Activated T-helper 9 cell treated with anti-CD3 and anti-CD28 coated beads, Interleukin-2, amount 50 U/mL, for 16 hours (primary cell): ENCODE data around the gene WIPI1.
"Not testable (repeated sequence)": the region's sequence is repeated elsewhere in the genome, so short reads cannot be mapped to it uniquely, and the experiment has no call there.

Source experiments
- DNase-seq: peaks from one replicate; pipeline ENCODE4 v3.0.0-alpha.2; 2020; ENCODE audit warnings: low read depth

Gene WIPI1

DNA sequence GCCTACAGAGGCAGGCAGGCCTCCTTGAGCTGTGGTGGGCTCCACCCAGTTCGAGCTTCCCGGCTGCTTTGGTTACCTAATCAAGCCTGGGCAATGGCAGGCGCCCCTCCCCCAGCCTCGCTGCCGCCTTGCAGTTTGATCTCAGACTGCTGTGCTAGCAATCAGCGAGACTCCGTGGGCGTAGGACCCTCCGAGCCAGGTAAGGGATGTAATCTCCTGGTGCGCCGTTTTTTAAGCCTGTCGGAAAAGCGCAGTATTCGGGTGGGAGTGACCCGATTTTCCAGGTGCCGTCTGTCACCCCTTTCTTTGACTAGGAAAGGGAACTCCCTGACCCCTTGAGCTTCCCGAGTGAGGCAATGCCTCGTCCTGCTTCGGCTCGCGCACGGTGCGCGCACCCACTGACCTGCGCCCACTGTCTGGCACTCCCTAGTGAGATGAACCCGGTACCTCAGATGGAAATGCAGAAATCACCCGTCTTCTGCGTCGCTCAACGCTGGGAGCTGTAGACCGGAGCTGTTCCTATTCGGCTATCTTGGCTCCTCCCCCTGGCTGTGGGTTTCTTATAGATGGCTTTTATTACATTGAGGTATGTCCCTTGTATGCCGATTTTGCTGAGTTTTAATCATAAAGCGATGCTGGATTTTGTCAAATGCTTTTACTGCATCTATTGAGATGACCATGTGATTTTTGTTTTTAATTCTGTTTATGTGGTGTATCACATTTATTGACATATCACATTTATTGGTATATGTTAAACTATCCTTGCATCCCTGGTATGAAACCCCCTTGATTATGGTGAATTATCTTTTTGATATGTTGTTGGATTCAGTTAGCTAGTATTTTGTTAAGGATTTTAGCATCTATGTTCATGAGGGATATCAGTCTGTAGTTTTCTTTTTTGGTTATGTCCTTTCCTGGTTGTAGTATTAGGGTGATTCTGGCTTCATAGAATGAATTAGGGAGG, 43.4 kb downstream of the WIPI1 start:
- peak; percentile 27 for DNase-seq

DNA sequence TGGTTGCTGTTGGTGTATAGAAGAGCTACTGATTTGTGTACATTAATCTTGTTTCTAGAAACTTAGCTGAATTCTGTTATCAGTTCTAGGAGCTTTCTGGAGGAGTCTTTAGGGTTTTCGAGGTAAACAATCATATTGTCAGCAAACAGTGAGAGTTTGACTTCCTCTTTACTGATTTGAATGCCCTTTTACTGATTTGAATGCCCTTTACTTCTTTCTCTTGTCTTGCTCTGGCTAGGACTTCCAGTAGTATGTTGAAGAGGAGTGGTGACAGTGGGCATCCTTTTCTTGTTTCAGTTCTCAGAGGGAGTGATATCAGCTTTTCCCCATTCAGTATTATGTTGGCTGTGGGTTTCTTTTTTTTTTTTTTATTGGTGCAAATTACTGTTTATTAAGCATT, 49.6 kb downstream of the WIPI1 start:
- DNase-seq, result not testable (repeated sequence)

DNA sequence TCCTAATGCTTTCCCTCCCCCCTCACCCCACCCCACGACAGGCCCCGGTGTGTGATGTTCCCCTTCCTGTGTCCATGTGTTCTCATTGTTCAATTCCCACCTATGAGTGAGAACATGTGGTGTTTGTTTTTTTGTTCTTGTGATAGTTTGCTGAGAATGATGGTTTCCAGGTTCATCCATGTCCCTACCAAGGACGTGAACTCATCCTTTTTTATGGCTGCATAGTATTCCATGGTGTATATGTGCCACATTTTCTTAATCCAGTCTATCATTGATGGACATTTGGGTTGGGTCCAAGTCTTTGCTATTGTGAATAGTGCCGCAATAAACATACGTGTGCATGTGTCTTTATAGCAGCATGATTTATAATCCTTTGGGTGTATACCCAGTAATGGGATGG, 53.5 kb downstream of the WIPI1 start:
- not testable (repeated sequence) for DNase-seq

DNA sequence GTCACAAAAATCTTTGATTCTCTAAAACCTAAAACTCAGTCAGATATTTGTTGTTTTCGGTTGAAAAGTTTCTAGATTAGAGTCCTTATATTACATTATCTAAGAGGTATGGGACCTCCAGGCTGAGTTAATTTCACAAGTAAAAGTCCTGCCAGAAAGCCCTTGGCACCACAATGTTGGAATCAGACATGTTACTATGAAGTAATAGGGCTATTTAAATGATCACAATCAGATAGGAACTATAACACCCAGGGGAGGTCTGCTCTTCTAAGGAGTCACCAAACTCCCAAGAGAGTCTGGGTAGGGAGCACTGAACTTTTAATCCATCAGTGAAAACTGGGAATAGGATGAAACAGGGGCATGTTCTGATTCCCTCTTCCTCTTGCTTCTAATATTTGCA, 54.2 kb downstream of the WIPI1 start:
- DNase-seq, result no peak

DNA sequence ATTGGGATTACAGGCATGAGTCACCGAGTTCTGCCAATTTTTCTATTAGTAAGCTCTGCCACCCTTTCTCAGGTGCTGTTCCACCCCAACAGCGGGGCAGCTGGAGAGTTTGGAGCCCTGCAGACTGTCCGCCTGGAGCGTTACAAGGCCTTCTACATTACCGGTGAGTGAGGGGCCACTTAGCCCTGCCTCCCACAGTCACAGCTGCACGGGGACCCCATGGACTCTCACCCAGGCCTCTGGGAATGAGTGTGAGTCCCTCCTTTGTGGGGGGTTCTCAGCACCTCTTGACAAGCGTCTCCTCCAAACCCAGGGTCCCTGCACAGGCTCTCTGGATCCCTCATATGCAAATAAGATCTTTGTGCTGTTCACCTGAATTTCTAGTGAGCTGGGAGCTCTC, 56.0 kb downstream of the WIPI1 start:
- DNase-seq, result no peak

GRCh38 chr17:68400404-68400735, 56.9 kb downstream of the WIPI1 start:
- no peak for DNase-seq

DNA sequence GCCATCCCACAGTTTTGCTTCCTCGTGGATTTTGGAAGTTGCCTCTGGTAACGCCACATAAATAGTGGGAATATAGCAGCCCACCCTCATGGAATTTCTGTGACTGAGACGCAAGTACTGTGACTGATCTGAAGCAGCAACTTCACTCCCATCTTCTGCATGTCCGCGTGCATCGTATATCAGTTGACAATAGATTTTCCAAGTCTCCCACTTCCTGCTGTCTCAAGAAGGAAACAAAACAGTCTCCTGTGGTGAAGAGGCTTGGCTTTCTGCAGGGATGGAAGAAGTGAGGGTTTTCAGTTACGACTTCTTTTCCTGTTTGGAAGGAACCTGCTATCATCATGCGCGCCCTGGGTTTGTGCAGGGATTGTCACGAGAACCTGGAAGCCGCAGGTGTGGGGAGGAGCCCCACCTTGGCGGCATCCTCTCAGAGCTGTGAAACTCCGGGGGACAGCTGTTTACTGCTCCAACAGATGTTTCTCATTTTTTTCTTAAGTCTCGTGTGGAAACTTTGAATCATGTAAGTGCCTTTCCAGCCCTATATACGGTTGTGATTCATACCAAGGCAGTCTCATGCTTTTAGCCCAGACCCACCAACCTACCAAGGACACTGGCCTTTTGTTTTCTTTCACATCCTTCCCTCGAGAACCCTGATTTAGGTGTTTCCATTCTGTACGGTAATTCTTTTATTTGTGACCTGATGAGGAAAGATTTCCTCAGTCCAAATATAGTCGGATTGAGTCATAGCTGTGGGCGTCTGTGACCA, 57.5 kb downstream of the WIPI1 start:
- DNase-seq, result peak; percentile 10

DNA sequence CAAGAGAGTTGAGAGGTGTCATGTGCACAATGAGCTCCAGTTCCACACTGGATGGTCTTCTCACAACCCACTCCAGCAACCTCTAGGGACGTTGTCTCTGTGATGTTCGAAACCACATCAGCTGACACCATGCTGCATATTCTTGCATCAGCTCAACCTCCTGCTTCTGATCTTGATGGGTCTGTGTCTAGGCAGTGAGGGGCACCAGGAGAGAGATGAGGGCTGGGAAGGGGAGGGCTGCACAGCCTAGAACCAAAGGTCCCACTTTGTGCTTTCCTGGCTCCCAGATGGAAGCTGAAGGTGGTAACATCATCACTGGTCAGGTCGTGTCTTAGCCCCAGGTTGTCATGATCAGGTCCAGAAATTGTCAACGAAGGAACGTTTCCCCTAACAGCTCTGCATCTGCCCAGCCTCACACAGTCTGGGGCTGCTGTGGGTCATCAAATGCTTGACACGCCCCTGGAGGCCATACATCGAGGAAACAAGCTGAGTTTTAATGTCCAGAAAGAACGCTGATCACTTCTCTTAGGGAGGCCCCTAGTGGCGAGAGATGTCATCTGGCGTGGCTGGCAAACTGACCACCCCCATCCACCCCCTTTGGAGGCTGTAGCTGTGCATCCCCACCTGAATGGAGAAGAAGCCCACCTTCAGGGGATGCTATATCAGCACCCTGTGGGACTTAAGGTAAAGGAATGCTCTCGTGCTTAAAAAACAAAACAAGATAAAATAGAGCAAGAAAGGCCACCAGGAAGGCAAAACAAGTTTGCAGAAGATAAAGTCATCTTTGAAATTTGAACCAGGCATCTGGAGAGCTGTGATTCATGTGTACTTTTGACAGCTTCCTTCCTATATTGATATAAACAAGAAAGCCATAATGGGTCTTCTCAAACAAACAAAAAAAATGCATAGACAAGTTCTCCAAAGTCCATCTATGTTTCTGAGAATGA, 58.3 kb downstream of the WIPI1 start:
- DNase-seq, result no peak

DNA sequence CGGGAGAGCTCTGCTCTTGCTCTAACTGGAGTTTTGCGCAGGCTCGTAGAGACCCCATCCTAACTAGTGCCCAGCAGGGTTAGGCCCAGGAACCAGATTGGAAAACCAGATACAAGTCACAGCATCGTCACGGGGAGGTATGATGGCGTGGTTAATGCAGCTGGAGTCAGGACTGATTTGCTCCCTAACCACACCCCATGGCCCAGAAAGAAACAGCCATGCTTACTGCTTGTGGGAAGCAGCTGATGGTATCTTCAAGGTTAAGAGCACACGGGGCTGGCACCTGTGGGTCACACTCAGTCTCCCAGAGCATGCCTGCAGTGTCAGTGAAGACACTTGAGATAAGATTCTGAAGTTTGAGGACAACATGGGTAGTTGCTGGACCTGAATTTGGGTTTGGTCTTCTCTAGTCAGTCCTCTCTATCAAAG, 60.2 kb downstream of the WIPI1 start:
- no peak for DNase-seq

DNA sequence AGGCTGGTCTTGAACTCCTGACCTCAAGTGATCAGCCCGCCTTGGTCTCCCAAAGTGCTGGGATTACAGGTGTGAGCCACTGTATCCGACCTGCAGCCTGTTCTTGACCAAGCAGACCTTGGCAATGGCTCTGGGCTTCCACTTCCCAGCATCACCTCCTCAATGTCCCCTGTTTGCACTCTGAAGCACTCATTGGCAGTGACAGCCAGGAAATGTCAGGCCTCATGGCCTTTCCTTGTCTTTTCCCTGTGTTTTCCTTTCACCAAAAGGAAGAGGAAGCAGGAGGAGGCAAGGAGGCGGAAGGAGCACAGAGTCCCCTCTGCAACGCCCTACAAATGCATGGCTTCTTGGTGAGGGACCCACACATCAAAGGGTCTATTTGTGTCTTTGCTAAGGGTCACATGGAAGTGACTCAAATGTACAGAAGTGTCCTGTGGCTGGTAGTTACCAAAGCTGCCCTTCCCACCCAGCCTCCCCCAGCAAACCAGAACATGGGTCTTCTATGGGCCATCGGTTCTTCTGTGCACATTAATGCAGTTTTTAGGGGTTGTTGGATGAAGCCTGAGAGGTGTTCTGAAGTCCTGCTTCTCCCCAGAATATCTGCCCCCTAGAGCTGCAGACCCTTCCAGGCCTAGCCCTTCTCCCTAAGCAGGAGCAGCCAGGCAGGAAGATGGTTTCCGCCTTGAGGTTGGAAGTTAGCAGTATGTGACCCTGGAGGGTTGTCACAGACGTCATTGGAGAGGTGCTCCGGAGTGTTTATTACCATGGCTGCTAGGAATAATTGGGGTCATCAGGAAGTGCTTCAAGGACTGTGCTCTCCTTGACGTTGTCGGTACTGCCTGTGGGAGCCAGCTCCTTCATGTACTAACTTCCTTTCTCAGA, 60.8 kb downstream of the WIPI1 start:
- no peak for DNase-seq

- DNase-seq, result no peak
Observed at GRCh38 chr17:68394608-68395331, 62.5 kb downstream of the WIPI1 start.

DNA sequence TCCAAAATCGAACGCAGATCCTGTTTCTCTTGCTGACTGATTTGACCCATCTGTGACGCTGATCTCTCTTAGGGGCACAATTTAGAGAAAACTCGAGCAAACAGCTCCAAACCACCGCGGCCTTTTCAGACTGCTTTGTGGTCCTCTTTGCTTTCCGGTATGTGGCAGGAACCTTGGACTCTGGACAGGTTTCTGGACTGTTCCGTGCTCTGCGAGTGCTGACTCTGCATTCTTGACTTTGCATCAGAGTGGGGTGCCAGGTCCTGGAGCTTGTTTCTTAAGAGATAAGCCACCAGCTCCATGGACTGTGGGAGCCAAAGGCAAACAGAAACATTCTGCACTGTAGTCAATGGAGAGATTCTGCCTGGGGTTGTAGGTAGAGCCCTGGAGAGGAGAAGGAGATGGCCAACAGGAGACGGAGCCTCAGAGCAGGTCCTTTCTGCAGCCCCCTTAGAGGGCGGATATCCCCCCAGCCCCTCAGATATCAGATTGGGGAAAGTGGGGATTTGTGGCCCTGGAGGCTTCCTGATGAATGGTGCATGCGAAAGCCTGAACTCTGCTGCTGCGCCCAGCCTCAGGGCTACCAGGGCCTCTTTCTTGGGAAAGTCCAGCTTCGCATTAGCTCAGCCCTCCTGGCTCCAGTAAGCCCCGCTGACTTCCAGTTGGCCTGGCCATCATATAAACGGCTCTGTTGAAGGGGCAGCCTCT, 65.6 kb downstream of the WIPI1 start:
- no peak for DNase-seq

- DNase-seq, result no peak
Observed at GRCh38 chr17:68390888-68391545, 66.3 kb downstream of the WIPI1 start.

DNA sequence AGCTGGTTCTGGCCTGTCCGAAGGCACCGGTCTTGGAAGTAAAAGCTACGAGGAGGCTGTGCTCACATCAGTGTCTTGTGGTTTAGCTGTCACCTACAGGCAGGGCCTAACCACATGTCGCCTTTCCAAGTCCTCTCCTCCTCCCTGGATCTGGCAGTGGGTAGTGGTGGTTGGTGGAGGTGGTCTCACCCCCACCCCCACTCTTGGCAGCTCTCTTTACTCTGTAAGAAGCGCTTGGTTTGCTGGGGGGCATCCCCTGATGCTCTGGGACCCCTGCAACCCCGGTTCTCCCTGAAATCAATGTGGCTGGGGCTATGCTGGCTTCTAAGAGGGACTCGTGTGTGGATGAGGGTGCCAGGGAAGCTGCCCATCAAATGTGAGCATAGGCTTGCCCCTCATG, 68.3 kb downstream of the WIPI1 start:
- no peak for DNase-seq

DNA sequence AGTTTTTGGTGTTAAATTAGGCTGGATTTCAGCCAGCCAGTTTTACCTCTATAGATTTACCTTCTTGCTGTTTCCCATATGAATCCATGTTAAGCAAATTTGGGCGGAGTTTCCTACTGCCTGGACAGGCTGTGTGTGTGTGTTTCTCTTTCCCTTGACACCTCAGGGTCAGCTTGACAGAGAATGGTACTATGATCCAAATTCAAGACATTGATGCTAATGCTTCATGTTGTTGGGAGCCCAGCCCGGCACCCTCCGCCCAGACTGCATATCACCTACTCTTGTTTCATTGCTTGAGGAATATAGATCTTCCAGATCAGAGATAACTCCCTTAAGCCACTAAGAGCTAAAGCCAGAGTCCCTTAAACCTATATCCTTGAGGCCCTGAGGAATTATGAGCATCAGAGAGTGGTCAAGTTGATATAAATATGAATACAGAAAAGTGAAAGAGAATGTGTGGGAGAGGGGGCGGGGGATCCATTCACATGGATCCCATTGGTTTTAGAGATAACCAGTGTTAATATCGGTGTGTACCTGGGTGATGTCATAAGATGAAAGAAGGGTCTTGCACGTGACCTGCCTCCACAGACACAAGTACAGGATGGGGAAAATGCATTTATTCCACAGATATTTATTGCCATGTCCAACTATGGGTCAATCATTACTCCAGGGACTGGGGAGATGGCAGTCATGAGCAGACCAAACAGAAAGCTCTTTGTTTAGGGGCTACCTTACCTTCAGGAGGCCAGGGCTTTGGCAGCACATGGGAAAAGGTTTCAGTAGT, 69.7 kb downstream of the WIPI1 start:
- no peak for DNase-seq

DNA sequence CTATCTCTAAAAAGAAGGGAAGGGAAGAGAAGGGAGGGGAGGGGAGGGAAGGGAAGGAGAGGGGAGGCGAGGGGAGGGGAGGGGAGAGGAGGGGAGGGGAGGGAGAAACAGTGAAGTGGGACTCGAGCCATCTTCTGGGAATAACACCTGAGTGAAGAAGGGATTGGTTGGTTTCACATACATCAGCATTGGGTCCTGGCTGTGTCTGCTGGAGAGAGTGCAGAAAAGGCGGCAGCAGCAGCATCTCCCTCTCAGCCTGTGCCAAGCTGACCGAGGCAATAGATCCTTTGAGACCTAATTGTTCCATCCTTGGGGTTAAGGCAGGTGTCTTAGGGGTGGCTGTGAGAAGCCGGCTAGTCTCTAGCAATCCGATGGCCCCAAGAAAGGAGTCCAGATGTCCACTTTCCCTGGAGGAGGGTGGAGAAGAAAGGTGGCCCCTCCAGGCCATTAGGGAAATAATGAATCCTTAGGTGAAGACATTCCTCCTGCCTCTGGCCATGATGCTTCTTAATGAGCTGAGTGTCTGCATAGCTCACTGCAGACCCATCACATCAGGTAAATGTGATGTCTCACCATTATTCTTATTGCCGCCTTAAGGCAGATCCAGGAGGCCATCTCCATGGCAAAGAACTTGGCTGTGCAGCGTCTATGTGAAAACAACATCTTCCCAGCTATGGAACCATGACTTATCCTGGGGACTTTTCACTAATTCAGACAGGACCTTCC, 71.6 kb downstream of the WIPI1 start:
- DNase-seq, result no peak

DNA sequence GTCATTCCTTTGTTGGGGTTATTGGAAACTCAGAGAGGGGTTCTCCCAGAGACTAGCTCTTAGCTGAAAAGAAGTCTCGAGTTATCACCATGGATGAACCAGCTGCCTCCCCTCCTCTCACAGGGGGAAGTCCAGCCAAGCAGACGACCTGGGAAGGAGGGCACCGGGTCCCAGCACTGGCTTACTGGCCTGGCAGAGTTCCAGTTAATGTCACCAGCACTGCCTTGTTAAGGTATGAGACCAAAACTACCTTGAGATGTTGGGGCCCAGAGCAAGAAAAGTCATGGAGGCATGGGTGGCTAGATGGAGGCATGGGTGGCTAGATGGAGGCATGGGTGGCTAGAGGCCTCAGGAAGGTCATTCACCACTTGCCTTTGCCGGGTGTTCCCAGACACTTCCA, 72.4 kb downstream of the WIPI1 start:
- DNase-seq, result no peak

DNA sequence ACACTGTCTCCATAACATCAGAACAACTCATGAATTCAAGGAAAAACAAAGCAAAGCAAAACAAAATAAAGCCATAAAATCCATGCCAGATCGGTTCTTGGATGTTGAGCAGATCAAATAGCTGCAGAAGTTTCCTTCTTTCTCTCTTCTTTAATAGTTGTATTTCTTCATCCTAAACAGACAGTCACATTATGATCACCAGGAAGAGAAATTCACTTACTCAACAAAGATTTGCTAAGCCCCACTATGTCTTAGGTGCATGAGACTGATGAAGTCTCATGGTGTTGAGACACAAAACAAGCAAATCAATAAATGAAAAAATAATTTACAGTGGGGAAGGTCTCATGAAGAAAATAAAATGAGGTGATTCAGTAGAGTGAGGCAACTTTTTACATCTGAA, 72.8 kb downstream of the WIPI1 start:
- no peak for DNase-seq
